ENCODE data around the gene THOC2. TPM values are rescaled to one million over a fixed set of nuclear protein-coding genes. Genes with fewer than 3 reads are reported as not detected.

Gene THOC2
- total and polyA plus RNA-seq, 2 donors: 33.6 to 213 TPM

- Histone ChIP-seq H3K4me1 (ENCODE audit: insufficient read depth) (no peaks in the 10 kb centered on the region), H3K4me3 (ENCODE audit: low read depth, low read length) (no peak overlapping the region), H3K27ac (ENCODE audit: low read depth) (no peak overlapping the region), H3K36me3 (ENCODE audit: insufficient read depth) (no peaks in the 10 kb centered on the region)
- WGBS: 97% methylated on average over 28 of the region's 28 CpGs
- DNase-seq (ENCODE audit: extremely low spot score): no peak
Observed at GRCh38 chrX:123561439-123562215, 171.2 kb downstream of the THOC2 start.

DNA sequence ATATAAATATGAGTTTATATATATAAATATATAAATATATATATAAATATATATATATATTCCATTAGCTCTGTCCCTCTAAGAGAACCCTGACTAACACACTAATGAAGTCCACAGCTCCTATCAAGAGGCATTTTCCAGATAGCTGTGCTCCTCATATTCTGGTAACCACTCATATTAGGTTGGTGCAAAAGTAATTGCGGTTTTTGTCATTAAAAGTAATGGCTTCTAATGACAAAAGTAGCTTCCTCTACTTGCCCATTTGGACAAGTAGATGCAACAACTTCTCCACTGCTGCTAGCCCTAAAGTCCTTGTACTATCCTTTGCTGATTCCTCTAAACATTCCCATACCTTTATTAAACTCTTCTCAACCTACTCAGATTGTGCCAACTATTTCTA, 182.0 kb downstream of the THOC2 start:
- no peaks in the 10 kb centered on the region for H3K36me3 ChIP-seq (ENCODE audit: insufficient read depth)
- no peak overlapping the region for H3K27ac ChIP-seq (ENCODE audit: low read depth)
- WGBS: 100% methylated on average over 1 of the region's 1 CpG
- DNase-seq (ENCODE audit: extremely low spot score): no peak
- H3K4me1 ChIP-seq (ENCODE audit: insufficient read depth): no peaks in the 10 kb centered on the region
- no peak overlapping the region for H3K4me3 ChIP-seq (ENCODE audit: low read depth, low read length)

Small RNAs within 50 kb of the gene (small RNA-seq; reads per million reads assigned to genes)
- gene AL030996.1: not detected
- gene RNU7-69P: not detected

Other genes starting within 250 kb of the THOC2 start
- gene XIAP, start 127.0 kb upstream of the THOC2 start, total RNA-seq: 61.2 TPM
- 12.9 TPM for gene XIAP, start 127.0 kb upstream of the THOC2 start, polyA plus RNA-seq
- 168 TPM for gene STAG2, start 228.7 kb upstream of the THOC2 start, total RNA-seq
- gene STAG2, start 228.7 kb upstream of the THOC2 start, polyA plus RNA-seq: 37.9 TPM

Measured in urinary bladder (tissue), 4 donors.